NCI-H446 (cell line): ENCODE results near the gene SAE1.

ENCODE experiments used
- DNase-seq, 2 experiments: peaks; one replicate each; lab custom pipeline; 2025; lab: John Stamatoyannopoulos, UW

Gene SAE1

GRCh38 chr19:47221080-47221841 lies 90.6 kb downstream of the SAE1 start:
- no peak for DNase-seq

GRCh38 chr19:47221890-47222289 lies 91.3 kb downstream of the SAE1 start:
- DNase-seq = no peak

DNA sequence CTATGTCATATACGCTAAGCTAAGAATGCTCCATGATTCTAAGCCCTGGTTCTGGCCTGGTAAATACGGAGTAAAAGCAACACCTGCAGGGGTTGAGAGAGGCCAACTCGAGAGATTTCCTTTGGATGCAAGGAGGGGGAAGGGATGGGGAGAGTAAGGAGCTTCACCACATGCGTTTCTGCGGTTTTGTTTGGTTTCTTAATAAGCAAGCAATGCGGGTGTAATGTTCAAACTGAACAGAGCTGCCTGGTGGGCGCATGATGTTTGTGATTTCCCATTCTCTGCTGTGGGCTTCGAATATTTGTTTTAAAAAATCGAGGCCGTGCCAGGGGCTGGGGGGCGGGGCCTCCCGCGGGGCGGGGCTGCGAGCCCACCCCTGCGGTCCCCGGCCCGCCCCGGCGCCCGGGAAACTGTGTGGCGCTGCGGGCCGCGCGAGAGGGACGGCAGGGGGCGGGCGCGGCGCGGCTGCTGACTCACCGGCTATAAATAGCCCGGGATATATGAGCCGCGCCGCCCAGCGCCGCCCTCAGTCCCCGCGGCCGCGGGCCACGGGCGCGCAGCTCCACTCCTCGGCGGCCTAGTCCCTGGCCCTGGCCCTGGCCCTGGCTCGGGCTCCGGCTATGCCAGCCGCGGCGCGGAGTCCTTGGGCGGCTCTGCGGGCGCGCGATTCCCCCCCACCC lies 95.3 kb downstream of the SAE1 start:
- peak; percentile 74 to 96 for DNase-seq

- no peak for DNase-seq
Observed at GRCh38 chr19:47226426-47227351, 96.1 kb downstream of the SAE1 start.

DNA sequence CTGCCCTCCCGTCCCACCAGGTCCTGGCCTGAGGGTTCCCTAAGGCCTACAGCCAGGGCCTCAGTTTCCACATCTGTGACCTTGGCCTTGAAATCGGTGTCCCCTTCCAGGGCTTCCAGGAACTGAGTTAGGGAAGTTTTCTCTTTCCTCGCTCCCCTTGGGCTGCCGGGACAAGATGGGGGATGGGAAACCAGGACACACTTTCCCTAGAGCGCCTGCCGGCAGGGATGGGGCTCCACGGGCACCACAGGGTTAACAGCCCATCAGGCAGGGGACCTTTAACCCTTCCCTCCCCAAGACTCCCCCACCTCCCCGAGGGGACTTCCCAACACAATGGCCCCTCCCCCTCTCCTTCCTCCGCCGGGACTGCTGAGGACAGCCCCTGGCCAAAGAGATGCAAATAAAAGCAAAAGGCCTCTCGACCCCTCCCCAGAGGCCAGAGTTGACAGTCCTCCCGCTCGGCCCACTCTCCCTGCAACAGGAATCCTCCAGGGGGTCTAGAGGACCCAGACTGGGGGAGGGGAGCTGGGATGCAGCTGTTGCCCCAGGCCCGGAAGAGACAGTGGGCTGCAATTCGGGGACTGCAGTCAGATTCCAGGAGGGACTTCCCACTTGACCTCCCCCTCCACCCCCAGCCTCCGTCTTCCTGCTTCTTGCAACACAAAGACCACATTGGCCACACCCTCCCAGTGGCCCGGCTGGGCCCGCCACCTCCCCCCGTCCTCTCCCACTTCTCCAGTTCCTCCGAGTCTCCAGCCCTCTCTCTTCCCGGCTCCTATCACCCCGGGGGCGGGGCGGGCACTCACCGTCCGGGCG lies 96.9 kb downstream of the SAE1 start:
- peak in 1 of 2 experiments; percentile 37 for DNase-seq

DNA sequence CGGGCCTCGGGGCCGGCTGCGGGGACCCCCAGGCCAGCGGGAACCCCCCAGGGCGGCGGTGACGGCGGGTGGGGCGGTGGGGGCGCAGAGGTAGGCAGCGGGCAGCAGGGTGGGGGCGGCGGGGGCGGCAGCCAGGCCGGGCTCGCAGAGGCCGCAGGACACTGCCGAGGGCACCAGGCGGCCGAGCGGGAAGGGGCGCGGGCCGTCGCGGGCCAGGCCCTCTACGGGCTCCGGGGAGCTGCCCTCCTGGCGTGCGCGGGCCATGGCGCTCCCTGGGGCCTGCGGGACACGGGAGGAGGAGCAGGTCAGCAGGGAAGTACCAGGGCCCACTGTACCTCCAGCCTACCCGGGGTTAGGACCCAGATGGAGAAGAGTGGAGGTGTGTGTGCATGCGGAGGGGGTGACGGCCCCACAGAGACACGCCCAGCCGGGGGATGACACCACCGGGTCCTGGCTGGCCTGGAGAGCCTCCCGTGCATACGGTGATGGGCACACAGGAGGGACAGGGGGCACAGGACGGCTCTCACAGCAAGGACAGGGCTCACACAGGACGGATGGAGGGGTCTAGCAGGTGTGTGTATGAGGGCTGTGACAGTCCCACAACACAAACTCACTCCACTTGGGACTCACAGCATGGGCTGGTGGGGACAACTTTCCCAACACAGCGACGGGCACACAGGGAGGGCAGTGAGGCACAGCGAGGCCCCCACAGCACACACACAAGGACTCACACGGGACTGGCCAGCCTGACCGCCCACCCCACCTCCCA lies 97.7 kb downstream of the SAE1 start:
- DNase-seq = no peak

- DNase-seq = no peak
Observed at GRCh38 chr19:47228937-47229675, 98.5 kb downstream of the SAE1 start.

GRCh38 chr19:47229676-47230053 lies 99.0 kb downstream of the SAE1 start:
- no peak for DNase-seq

GRCh38 chr19:47230054-47230920 lies 99.7 kb downstream of the SAE1 start:
- peak in 1 of 2 experiments; percentile 43 for DNase-seq

DNA sequence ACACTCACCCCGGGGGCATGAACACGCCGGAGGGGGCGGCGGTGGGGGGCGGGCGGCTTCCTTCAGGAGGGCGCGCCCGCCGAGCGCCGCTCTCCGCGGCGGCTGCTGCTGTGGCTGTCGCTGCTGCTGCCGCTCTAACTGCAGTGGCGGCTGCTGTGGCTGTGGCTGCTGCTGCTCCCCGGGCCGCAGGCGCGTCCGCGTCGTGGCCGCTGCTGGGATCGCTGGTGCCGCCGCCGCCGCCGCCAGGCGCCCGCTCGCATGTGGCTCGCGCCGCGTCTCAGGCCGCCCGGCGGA lies 100.2 kb downstream of the SAE1 start, which contains the start of gene BBC3:
Gene BBC3, minus strand, starts transcription at position 279 of the 294 bp plus-strand sequence. CDS start 2,768 bp downstream, outside the sequence.
- no peak for DNase-seq

GRCh38 chr19:47231215-47232054 lies 100.8 kb downstream of the SAE1 start:
- DNase-seq = peak; percentile 41 to 88

DNA sequence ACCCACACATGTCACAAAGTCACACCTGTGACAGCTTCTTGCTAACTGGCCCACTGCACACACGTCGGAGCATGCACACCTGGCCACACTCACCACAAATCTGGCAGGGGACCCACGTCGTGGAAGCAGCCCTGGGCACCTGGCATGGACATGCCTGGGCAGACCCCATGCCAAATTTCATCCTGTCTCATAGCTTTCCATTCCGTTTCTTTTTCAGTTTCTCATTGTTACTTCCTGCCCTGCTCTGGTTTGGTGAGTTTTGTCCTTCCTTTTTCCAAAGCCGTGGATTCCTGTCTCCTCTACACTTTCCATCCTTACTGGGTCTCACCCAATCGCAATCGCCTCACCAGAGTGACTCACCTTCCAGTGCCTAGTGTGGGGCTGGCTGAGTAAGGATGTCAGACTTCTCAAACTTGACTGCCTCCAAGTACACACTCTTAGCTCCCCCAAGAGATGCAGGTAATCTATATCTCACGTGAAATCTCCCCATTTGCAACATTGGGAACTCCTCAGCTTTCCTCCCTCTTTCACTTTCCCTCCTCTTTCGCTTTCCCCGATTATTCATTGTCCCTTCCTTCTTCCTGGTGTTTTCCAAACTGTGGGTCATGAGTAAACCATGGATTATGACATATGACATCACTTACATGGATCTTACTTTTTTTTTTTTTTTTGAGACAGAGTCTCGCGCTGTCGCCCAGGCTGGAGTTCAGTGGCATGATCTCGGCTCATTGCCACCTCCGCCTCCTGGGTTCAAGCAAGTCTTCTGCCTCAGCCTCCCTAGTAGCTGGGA lies 102.0 kb downstream of the SAE1 start:
- DNase-seq = no peak

DNA sequence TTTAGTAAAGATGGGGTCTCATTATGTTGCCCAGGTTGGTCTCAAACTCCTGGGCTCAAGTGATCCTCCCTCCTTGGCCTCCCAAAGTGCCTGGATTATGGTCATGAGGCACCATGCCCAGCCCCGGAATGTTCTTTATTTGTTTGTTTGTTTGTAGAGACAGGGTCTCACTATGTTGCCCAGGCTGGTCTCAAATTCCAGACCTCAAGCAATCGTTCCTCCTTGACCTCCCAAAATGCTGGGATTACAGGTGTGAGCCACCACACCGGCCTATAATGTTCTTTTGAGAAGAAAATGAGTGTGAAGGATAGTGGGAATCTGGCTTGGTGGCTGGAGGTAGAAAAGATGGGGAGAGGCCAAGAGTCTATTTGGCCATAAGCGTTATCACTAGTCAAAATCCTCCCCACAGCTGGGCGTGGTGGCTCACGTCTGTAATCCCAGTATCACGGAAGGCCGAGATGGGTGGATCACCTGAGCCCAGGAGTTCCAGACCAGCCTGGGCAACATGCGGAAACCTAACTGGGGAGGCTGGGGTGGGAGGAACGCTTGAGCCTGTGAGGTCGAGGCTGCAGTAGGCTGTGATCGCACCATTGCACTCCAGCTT lies 105.5 kb downstream of the SAE1 start:
- DNase-seq = no peak

DNA sequence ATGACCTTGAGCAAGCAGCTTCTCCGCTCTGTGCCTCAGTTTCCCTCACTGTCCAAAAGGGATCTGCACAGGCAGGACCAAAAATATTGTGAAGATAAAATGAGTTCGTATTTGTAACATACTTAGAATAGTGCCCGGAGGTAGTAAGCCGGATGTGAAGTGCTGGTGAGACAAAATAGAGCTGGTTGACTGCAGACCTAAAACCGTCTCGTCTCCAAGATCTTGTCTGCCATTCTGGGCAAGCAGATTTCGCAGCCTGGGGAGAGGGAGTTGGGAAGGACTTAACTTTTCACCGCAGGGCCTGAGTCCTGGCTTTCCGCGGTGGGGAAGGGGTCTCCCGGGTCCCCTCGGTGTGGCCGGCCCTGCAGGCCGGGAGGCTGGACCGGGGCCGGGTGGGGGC lies 108.5 kb downstream of the SAE1 start:
- DNase-seq = no peak

DNA sequence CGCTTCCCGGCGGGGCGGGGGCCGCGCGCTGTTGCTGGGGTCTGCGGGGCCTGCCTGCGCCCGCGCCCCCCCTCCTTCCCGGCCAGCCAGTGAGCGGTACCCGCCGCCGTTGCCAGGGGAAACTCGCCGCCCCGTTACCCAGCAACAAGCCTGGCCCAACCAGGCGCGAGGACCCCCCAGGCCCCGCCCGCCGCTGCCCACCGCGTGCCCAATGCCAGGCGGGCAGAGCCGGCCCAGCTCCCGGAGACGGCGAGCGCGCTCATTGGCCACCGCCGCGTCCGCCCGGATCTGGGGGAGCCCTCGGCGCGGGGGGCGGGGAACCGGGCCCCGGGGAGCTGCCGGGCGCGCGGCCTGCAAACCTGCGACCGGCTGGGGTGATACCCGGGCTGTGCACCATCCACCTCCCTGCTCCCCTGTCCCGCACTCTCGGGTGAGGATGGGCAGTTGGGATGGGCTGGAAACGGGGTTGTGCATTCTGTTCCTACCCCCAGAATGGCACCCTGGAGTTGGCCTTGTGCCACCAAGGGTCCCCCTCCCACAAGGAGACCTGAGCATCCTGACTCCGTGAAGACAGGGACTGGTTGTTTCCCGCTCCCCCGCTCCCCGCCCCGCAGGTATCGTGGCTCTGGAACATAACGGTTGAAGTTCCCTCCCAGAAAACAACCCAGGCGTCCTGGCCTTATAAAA lies 109.1 kb downstream of the SAE1 start:
- peak; percentile 62 to 77 for DNase-seq

GRCh38 chr19:47240556-47240955 lies 109.9 kb downstream of the SAE1 start:
- DNase-seq = no peak
